H1 (cell line): ENCODE measurements around the gene GRHL3.

Experiments used
- BCL11A ChIP-seq, 2 experiments: IDR thresholded peaks; one replicate each; pipeline ENCODE4 v1.6.1; 2011; ENCODE audit warnings: low read depth in 2 of 2, low read length in 2 of 2, mild to moderate bottlenecking in 2 of 2
- CREB1 ChIP-seq: IDR thresholded peaks from 2 replicates; pipeline ENCODE4 v1.6.1; 2012; ENCODE audit warnings: inconsistent platforms
- CTCF ChIP-seq, 3 experiments: IDR thresholded peaks; 1 replicate in 2 of 3; 2 replicates in 1 of 3; pipeline versions ENCODE4 v1.5.1 to v1.6.1; 2011; ENCODE audit warnings: low read length in 3 of 3, mild to moderate bottlenecking in 3 of 3, inconsistent platforms in 2 of 3, low read depth in 1 of 3, moderate library complexity in 1 of 3; ENCODE audit not compliant: insufficient read depth in 1 of 3; ENCODE audit errors: control extremely low read depth in 1 of 3
- EZH2 ChIP-seq: fragments of 200-600 bp; sonication (generic); IDR thresholded peaks from 2 replicates; pipeline ENCODE4 v1.7.1; 2012; ENCODE audit warnings: low read depth, mild to moderate bottlenecking, moderate library complexity, low read length, inconsistent platforms; ENCODE audit not compliant: severe bottlenecking
- FOSL1 ChIP-seq: IDR thresholded peaks from 2 replicates; pipeline ENCODE4 v1.6.1; 2011; ENCODE audit warnings: mild to moderate bottlenecking, low read depth, low read length, moderate library complexity; ENCODE audit not compliant: insufficient read depth
- POLR2A ChIP-seq, 2 experiments: IDR thresholded peaks; 1 replicate in 1 of 2; 2 replicates in 1 of 2; pipeline ENCODE4 v1.6.1; 2011; ENCODE audit warnings: low read depth in 2 of 2, low read length in 2 of 2, mild to moderate bottlenecking in 2 of 2; ENCODE audit errors: control extremely low read depth in 1 of 2
- POLR2AphosphoS5 ChIP-seq: IDR thresholded peaks from 2 replicates; pipeline ENCODE4 v1.6.1; 2011; ENCODE audit warnings: low read depth, low read length
- TAF1 ChIP-seq: IDR thresholded peaks from 2 replicates; pipeline ENCODE4 v1.6.1; 2011; ENCODE audit warnings: mild to moderate bottlenecking, low read depth, low read length
- TBP ChIP-seq: IDR thresholded peaks from 2 replicates; pipeline ENCODE4 v1.6.1; 2011; ENCODE audit warnings: low read depth, low read length, improper control_type of control experiment

DNA sequence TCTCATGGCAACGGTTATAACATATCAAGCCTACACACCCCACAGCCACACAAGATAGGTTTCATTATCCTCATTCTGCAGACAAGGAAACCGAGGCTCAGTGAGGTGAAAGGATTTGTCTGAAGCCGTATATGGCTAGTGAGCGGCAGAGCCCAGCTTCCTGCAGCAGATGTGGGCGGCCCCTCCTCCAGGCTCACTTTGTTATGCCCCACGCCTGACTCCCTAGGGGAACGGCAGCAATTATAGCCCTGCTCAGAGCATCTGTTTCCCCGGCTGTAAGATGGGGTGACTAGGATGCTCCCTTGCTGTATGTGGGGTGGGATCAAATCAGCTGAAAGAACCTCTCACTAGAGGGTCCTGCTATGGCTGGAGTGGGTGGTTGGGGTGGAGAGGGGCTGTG lies 22.1 kb downstream of the GRHL3 start:
- TF ChIP-seq BCL11A (IDR thresholded peaks at IDR 0.05; ENCODE audit: low read depth in 2 of 2, low read length in 2 of 2) (no peak), EZH2 (no peak), CTCF (IDR thresholded peaks at IDR 0.05; ENCODE audit: control extremely low read depth in 1 of 3, insufficient read depth in 1 of 3, low read depth in 1 of 3, low read length in 3 of 3) (no peak), POLR2A (IDR thresholded peaks at IDR 0.05; ENCODE audit: control extremely low read depth in 1 of 2, low read depth in 2 of 2, low read length in 2 of 2) (no peak), FOSL1 (no peak), TBP (no peak), CREB1 (no peak), TAF1 (no peak), POLR2AphosphoS5 (no peak)
